Measurements from ENCODE around the gene MPDZ. TPM values are rescaled to one million over a fixed set of nuclear protein-coding genes. Genes with fewer than 3 reads are reported as not detected.

MPDZ gene
- total and polyA plus RNA-seq, 2 of the 4 experiments (the other 2 are of a cell fraction) = 18.8 to 39.3 TPM

GRCh38 chr9:13090628-13091027 is 188.9 kb downstream of the MPDZ start:
- Histone ChIP-seq H3K14ac (replicated peaks; ENCODE audit: low read depth, low read length) (no peak overlapping the region), H3K18ac (ENCODE audit: low read depth, low read length) (no peak overlapping the region), H3K4me3 (ENCODE audit: insufficient read depth, low read depth, low read length) (no peak overlapping the region), H3K9ac (ENCODE audit: low read depth, low read length) (no peak overlapping the region), H3K4me1 (ENCODE audit: control insufficient read depth, insufficient read depth, low read length) (no peaks in the 10 kb centered on the region), H3K9me3 (ENCODE audit: control insufficient read depth, insufficient read depth, low read length) (no peaks in the 10 kb centered on the region), H3K79me1 (ENCODE audit: low read depth in 1 of 2, low read length in 2 of 2) (no peaks in the 10 kb centered on the region), H3K9me1 (ENCODE audit: insufficient read depth, low read length) (no peaks in the 10 kb centered on the region), H3K4ac (ENCODE audit: low read depth, low read length) (no peak overlapping the region), H3K4me2 (ENCODE audit: low read depth, low read length) (no peak overlapping the region), H4K5ac (ENCODE audit: low read depth, low read length) (no peak overlapping the region), H4K91ac (ENCODE audit: insufficient read depth, low read depth, low read length) (no peak overlapping the region), H4K8ac (ENCODE audit: low read depth in 2 of 2, low read length in 2 of 2) (no peak overlapping the region), H3K27me3 (ENCODE audit: control insufficient read depth, insufficient read depth, low read length) (no peaks in the 10 kb centered on the region), H2BK20ac (ENCODE audit: low read depth, low read length) (no peak overlapping the region), H2BK120ac (ENCODE audit: low read depth, low read length) (no peak overlapping the region), H4K20me1 (ENCODE audit: insufficient read depth, low read length) (no peaks in the 10 kb centered on the region), H3K36me3 (ENCODE audit: control insufficient read depth, insufficient read depth, low read length) (no peaks in the 10 kb centered on the region), H3K23ac (ENCODE audit: low read depth, low read length) (no peak overlapping the region), H2AK9ac (replicated peaks; ENCODE audit: low read depth, low read length, poor library complexity) (no peak overlapping the region), H3K27ac (ENCODE audit: insufficient read depth, low read length) (no peak overlapping the region), H2BK5ac (ENCODE audit: low read depth, low read length, poor library complexity, severe bottlenecking) (no peak overlapping the region), H2BK15ac (ENCODE audit: low read depth, low read length) (no peak overlapping the region), H2AFZ (replicated peaks; ENCODE audit: low read length, poor library complexity) (no peak overlapping the region), H2AK5ac (ENCODE audit: low read depth, low read length) (no peak overlapping the region), H3K56ac (ENCODE audit: extremely low read depth, insufficient read depth, low read length) (no peak overlapping the region)
- ChIA-PET POLR2A (ENCODE audit: unreplicated experiment) (no interaction called here), CTCF (interaction anchor here (1.3 to 1.6 kb wide), 2 partner anchors 10 to 366 kb away, joined by 3 to 4 read pairs; no protein-coding TSS in a partner anchor)
- DNase-seq (no peak), ATAC-seq (ENCODE audit: low read depth) (no peak)
- dilution Hi-C loops (cut with HindIII; ENCODE audit: low sequenced_read_pairs, unreplicated experiment) = no loop called here
- in situ Hi-C loops (cut with MboI; ENCODE audit: low sequenced_read_pairs) = no loop called here
- no CpG with 5 or more reads among the region's 4 CpGs for WGBS, 2 experiments (ENCODE audit: extremely low coverage in 2 of 2, insufficient read length in 1 of 2)
- intact Hi-C loops (cut with micrococcal nuclease) = no loop called here
- TF ChIP-seq RCOR1 (IDR thresholded peaks at IDR 0.05; ENCODE audit: insufficient replicate concordance, low read length) (no peak), USF2 (IDR thresholded peaks at IDR 0.05; ENCODE audit: low read depth, low read length) (no peak), RAD21 (IDR thresholded peaks at IDR 0.05; ENCODE audit: low read length) (no peak)
- BruUV-seq (replicated peaks) = no TSS peak
